ENCODE measurements around the gene BPIFB1. TPM values are rescaled to one million over a fixed set of nuclear protein-coding genes. Genes with fewer than 3 reads are reported as not detected.

The BPIFB1 gene
- total and polyA plus RNA-seq, 2 of the 13 experiments (the other 11 are each of a cell fraction or from before 2014, with no cell fraction given) = 0.82 to 4.4 TPM

DNA sequence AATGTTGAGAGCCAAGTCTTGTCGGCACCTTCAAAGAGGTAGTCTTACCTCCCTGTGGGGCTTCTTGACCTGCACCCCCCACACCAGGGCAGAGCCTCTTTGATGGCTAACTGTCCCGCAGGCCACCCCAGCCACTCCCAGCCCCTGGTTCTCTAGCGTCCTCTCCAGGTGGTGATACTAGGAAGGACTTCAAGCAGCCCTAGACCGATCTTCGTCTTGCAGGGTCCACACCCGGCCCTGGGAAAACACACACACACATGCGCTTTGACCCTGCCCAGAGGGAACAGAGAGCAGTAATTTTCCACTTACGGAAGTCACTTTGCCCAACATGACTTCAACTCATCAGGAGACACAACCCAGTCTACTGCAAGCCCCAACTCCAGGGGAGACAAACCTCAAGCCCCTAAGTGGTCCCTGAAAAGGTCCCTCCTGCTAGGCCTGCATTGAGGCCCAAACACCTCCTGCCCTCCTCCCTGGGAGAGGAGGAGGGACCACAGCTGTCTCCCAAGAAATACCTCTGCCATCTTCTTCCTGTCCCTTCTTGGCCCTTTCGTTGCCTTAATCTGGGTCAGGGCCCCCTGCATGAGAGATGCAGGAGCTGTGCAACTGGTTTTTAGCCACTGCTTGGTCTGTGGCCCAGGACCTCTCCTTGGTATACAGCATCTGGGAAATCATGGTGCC is 2.9 kb upstream of the BPIFB1 start (continued):
- TF ChIP-seq, protein P1, sequence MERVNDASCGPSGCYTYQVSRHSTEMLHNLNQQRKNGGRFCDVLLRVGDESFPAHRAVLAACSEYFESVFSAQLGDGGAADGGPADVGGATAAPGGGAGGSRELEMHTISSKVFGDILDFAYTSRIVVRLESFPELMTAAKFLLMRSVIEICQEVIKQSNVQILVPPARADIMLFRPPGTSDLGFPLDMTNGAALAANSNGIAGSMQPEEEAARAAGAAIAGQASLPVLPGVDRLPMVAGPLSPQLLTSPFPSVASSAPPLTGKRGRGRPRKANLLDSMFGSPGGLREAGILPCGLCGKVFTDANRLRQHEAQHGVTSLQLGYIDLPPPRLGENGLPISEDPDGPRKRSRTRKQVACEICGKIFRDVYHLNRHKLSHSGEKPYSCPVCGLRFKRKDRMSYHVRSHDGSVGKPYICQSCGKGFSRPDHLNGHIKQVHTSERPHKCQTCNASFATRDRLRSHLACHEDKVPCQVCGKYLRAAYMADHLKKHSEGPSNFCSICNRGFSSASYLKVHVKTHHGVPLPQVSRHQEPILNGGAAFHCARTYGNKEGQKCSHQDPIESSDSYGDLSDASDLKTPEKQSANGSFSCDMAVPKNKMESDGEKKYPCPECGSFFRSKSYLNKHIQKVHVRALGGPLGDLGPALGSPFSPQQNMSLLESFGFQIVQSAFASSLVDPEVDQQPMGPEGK (CRISPR knock-in tag; IDR thresholded peaks at IDR 0.05) = 0 out of 2 replicates have a peak, but pooled peaks have one; percentile 7
- TF ChIP-seq JARID2 (CRISPR knock-in tag; IDR thresholded peaks at IDR 0.05; ENCODE audit: insufficient replicate concordance) (peak; percentile 18), ZNF484 (CRISPR knock-in tag; IDR thresholded peaks at IDR 0.05; ENCODE audit: borderline replicate concordance, low read depth) (no peak), NR2F1 (CRISPR knock-in tag; IDR thresholded peaks at IDR 0.05) (peak in 1 of 2 experiments; percentile 62; a peak in 3 of 4 replicates), ELF1 (CRISPR knock-in tag; IDR thresholded peaks at IDR 0.05) (peak; percentile 38; the same call in 1 of the 2 replicates), SALL1 (CRISPR knock-in tag; IDR thresholded peaks at IDR 0.05) (peak; percentile 91), MED1 (CRISPR knock-in tag; IDR thresholded peaks at IDR 0.05) (peak; percentile 66), ETV5 (CRISPR knock-in tag; IDR thresholded peaks at IDR 0.05; ENCODE audit: borderline replicate concordance) (peak; percentile 53; the same call in 1 of the 2 replicates), ZNF556 (CRISPR knock-in tag; IDR thresholded peaks at IDR 0.05; ENCODE audit: borderline replicate concordance) (peak; percentile 72; the same call in 1 of the 2 replicates), DR1 (CRISPR knock-in tag; IDR thresholded peaks at IDR 0.05) (no peak), ESRRA (CRISPR knock-in tag; IDR thresholded peaks at IDR 0.05; ENCODE audit: low read depth) (no peak), KMT2A (CRISPR knock-in tag; IDR thresholded peaks at IDR 0.05) (0 out of 2 replicates have a peak, but pooled peaks have one; percentile 25), ZNF891 (CRISPR knock-in tag; IDR thresholded peaks at IDR 0.05) (peak; percentile 66; the same call in 1 of the 2 replicates)
- TF ChIP-seq, protein P2, sequence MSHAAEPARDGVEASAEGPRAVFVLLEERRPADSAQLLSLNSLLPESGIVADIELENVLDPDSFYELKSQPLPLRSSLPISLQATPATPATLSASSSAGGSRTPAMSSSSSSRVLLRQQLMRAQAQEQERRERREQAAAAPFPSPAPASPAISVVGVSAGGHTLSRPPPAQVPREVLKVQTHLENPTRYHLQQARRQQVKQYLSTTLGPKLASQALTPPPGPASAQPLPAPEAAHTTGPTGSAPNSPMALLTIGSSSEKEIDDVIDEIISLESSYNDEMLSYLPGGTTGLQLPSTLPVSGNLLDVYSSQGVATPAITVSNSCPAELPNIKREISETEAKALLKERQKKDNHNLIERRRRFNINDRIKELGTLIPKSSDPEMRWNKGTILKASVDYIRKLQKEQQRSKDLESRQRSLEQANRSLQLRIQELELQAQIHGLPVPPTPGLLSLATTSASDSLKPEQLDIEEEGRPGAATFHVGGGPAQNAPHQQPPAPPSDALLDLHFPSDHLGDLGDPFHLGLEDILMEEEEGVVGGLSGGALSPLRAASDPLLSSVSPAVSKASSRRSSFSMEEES (CRISPR knock-in tag; IDR thresholded peaks at IDR 0.05) = 0 out of 2 replicates have a peak, but pooled peaks have one; percentile 34
- TF ChIP-seq, protein P3, sequence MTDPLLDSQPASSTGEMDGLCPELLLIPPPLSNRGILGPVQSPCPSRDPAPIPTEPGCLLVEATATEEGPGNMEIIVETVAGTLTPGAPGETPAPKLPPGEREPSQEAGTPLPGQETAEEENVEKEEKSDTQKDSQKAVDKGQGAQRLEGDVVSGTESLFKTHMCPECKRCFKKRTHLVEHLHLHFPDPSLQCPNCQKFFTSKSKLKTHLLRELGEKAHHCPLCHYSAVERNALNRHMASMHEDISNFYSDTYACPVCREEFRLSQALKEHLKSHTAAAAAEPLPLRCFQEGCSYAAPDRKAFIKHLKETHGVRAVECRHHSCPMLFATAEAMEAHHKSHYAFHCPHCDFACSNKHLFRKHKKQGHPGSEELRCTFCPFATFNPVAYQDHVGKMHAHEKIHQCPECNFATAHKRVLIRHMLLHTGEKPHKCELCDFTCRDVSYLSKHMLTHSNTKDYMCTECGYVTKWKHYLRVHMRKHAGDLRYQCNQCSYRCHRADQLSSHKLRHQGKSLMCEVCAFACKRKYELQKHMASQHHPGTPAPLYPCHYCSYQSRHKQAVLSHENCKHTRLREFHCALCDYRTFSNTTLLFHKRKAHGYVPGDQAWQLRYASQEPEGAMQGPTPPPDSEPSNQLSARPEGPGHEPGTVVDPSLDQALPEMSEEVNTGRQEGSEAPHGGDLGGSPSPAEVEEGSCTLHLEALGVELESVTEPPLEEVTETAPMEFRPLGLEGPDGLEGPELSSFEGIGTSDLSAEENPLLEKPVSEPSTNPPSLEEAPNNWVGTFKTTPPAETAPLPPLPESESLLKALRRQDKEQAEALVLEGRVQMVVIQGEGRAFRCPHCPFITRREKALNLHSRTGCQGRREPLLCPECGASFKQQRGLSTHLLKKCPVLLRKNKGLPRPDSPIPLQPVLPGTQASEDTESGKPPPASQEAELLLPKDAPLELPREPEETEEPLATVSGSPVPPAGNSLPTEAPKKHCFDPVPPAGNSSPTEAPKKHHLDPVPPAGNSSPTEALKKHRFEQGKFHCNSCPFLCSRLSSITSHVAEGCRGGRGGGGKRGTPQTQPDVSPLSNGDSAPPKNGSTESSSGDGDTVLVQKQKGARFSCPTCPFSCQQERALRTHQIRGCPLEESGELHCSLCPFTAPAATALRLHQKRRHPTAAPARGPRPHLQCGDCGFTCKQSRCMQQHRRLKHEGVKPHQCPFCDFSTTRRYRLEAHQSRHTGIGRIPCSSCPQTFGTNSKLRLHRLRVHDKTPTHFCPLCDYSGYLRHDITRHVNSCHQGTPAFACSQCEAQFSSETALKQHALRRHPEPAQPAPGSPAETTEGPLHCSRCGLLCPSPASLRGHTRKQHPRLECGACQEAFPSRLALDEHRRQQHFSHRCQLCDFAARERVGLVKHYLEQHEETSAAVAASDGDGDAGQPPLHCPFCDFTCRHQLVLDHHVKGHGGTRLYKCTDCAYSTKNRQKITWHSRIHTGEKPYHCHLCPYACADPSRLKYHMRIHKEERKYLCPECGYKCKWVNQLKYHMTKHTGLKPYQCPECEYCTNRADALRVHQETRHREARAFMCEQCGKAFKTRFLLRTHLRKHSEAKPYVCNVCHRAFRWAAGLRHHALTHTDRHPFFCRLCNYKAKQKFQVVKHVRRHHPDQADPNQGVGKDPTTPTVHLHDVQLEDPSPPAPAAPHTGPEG (CRISPR knock-in tag; IDR thresholded peaks at IDR 0.05) = no peak
- TF ChIP-seq, protein P4, sequence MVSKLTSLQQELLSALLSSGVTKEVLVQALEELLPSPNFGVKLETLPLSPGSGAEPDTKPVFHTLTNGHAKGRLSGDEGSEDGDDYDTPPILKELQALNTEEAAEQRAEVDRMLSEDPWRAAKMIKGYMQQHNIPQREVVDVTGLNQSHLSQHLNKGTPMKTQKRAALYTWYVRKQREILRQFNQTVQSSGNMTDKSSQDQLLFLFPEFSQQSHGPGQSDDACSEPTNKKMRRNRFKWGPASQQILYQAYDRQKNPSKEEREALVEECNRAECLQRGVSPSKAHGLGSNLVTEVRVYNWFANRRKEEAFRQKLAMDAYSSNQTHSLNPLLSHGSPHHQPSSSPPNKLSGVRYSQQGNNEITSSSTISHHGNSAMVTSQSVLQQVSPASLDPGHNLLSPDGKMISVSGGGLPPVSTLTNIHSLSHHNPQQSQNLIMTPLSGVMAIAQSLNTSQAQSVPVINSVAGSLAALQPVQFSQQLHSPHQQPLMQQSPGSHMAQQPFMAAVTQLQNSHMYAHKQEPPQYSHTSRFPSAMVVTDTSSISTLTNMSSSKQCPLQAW (CRISPR knock-in tag; IDR thresholded peaks at IDR 0.05) = no peak

Data from HepG2 (cell line).